ENCODE data around the gene NCAPH2. TPM values are rescaled to one million over a fixed set of nuclear protein-coding genes. Genes with fewer than 3 reads are reported as not detected.
A peak's percentile ranks its signal among the peaks of the same experiment; 100 is the strongest.

NCAPH2 gene
- total RNA-seq: 10 to 100 TPM; 32.1 to 32.7 TPM
- long read RNA-seq, donor 1, transcript NCAPH2-205 (20 exons, 2,037 nt): major isoform, 8 of 19 reads
- long read RNA-seq, donor 1, partial matches to known transcripts: 5 of 19 reads
- long read RNA-seq, donor 1, other reads (novel, unspliced or antisense): 4 of 19 reads
- long read RNA-seq, donor 2, transcript NCAPH2-205 (20 exons, 2,037 nt): major isoform, 132 of 189 reads
- long read RNA-seq, donor 2, transcript NCAPH2-201 (20 exons, 1,996 nt): minor isoform, 14 of 189 reads
- long read RNA-seq, donor 2, partial matches to known transcripts: 10 of 189 reads
- long read RNA-seq, donor 2, other reads (novel, unspliced or antisense): 32 of 189 reads

DNA sequence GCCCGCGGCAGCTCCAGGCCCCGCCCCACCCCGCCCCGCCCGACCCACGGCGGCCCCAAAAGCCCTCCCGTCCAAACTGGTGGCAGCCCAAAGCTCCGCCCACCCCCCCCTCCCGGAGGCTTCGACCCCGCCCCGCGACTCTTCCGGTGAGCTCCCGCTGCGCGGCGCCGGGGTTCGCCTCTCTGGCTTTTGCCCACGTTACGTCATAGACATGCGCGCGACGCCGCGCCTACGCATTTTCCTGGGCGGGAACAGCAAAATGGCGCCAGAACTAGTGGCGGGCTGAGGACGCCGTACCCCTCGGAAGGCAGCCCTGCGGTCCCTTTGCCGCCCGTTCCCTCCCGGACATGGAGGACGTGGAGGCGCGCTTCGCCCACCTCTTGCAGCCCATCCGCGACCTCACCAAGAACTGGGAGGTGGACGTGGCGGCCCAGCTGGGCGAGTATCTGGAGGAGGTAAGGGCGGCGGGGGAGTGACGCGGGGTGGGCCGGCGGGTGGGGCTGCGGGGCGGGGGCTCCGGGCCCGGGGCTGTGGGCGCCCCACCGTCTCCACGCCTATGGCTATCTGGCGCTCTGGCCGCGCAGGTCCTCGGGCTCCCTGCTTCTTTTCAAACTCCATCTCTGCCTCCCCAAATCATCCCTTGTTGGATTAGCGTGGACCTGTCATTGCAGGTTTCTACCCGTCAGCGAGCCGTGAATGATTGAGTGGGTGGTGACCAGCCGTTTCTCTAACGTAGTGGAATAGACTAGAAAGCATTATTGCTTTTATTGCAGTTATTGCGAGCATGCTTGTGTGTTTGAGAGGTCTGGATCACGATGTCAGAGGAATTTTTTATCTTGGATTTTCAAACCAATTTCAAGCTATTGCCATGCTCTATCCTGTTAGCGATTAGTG is at the start of gene NCAPH2:
Gene NCAPH2 (plus strand): TSS at position 234 of the 894 bp plus-strand sequence. CDS start 114 bp downstream, at position 348.
- intact Hi-C loops (cut with DNase I): loop anchor here in 1 of 2 donors (10.0 kb wide), 1 partner anchor 253 kb away; the partner anchor contains the start of gene HDAC10
- DNase-seq (ENCODE audit: low spot score): peak; percentile 99

DNA sequence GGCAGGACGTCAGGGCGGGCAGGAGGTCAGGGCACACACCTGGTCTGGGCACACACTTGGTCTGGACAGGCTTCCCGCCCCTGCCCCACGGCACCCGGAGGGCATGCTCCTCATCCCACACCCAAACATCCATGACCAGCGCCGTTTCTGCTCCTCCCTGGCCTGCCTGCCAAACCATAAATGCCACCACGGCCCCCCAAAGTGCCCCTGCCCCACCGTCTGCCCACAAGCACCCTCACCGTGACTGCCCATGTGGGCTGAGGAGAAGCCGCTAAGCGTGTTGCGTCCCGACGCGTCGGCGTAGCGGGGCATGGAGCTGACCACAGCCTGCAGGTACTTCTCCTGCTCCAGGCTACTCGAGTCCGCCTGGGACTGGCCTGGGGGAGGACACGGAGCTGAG is 49.0 kb upstream of the NCAPH2 start:
- intact Hi-C loops (cut with DNase I): no loop called here
- DNase-seq (ENCODE audit: low spot score): no peak

DNA sequence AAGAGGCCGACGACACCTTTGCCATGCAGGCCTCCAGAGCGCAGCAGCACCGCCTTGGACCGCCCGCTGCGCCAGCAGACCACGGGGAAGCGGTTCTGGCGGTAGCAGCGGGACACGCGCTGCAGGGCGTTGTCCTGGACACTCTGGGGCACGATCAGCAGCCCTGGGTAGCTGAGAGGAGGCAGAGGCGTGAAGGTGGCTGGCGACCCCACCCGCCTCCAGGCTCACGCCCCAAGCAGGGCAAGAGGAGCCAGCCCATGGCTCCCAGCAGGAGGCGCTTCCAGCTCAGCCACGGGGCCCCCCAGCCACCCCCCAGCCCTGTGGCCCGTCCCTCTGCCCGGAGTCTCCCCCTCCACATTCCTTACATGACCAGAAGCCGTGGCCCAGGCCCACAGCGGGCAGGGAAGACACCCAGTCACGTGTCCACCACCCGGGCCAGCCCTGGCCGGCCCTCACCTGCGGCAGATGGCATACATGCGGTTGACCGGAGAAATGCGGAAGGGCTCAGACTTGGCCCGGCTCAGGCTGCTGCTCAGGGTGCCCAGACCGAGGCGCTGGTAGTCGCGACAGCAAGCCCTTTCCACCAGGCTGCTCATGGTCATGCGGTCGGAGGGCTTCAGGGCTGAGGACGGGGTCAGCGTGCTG is 48.4 kb upstream of the NCAPH2 start:
- DNase-seq (ENCODE audit: low spot score): no peak
- intact Hi-C loops (cut with DNase I): no loop called here

DNA sequence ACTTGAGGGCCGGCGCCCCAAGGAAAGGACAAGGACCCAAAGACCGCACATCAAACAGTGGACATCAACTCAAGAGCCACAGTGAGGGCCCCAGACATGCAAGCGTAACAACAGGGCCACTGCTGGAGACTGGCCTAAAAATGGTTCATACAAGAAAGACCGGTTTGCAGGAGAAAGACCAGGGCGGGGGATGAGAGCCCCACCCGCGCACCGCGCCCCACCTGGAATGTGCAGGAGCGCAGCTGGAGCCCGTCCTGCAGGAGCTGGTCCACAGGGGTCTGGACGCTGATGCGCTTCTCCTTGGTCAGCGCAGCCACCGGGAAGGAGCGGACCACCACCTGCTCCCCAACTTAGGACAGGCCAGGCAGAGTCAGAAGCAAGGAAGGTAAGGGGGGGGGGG is 47.1 kb upstream of the NCAPH2 start:
- intact Hi-C loops (cut with DNase I): no loop called here
- DNase-seq (ENCODE audit: low spot score): no peak

DNA sequence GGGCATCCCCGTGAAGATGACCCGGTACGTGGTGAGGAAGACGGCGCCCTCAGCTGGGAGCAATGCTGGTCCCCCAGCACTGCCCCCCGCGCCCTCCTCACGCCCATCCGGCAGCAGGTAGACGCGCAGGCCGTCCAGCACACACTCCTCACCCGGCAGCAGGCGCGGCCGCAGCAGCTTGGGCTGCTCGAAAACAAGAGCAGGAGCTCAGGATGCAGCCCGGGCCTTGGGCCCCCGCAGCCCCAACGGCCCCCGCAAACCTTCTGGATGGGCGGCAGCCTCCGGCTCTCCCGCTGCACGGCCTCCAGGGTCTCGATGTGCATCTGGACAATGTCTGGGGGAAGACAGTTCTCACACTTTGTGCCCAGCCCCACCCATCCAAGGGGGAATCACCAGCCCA is 46.5 kb upstream of the NCAPH2 start:
- intact Hi-C loops (cut with DNase I): no loop called here
- no peak for DNase-seq (ENCODE audit: low spot score)

DNA sequence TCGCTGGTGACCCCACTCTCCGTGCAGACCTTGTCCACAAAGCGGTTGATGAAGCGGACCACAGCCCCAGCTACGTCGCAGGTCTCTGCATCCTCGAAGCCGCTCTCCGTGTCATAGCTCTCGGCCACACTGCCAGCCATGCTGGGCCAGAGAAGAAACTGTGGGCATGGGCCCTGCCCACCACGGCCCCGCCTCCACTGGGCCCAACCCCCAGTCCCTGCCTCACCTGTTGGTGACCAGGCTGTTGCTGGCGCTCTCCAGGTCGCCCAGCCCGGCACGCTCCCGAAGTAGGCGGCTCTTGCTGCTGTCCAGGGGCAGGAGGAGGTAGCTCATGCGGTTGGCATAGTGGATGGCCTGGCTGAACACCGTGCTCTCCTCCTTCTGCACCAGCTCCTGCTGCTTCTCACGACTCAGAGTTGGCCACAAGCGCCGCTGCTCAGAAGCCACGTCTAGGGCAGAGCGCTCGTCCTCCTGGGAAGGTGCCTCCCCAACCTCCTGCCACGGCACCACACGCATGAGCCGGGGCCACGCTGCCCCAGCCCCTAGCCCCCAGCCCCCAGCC is 46.0 kb upstream of the NCAPH2 start:
- intact Hi-C loops (cut with DNase I): no loop called here
- no peak for DNase-seq (ENCODE audit: low spot score)

DNA sequence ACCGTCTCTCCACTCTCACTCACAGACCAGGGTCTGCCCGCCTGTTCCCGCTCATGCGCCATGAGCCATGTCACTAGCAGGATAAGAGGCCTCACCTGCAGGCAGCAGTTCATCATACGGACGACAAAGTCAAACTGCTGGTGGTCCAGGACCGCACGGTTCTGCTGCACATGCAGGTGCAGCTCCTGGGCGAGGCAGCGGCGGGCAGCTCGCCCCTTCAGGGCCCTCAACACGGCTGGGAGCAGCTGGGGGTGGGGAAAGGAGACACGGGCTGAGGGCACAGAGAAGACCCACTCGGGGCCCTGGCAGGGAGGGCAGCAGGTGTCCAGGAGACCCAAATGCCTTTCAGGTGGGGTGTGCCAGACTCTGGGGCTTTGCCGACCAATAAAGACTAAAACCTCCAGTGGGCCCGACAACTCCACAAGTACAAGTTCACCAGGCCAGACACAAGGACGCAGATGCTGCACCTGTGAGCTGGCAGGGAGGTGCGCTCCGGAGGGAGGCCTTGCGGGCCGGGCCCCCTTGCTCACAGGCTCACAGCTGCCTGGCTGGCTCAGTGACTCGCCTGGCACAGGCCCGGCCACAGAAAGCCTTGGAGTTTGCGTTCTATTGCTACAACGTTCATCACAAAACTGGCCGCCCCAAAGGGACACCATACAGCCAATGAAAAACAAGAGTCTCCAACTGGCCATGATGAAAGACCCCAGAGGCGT is 44.7 kb upstream of the NCAPH2 start:
- DNase-seq (ENCODE audit: low spot score): no peak
- intact Hi-C loops (cut with DNase I): no loop called here

DNA sequence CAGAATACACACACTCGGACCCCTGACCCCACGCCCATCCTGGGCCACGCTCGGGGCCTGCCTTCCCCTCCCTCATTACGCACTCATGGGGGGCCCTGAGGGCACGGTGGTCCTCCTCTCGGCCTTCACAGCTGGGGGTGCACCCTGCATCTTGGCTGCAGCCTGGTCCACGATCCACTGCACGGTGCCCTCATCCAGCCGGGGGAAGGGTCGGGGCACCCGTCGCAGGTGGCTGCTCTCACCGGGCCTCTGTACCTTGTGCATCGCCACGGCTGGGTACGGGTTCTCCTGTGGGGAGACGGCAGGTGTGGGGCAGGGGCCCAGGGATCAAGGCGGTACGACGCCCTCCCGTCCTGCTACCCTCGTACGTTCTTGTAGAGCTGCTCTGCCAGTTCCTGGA is 43.6 kb upstream of the NCAPH2 start:
- no peak for DNase-seq (ENCODE audit: low spot score)
- intact Hi-C loops (cut with DNase I): loop anchor here in 1 of 2 donors (2.0 kb wide), 1 partner anchor 40 kb away; no protein-coding TSS in a partner anchor

DNA sequence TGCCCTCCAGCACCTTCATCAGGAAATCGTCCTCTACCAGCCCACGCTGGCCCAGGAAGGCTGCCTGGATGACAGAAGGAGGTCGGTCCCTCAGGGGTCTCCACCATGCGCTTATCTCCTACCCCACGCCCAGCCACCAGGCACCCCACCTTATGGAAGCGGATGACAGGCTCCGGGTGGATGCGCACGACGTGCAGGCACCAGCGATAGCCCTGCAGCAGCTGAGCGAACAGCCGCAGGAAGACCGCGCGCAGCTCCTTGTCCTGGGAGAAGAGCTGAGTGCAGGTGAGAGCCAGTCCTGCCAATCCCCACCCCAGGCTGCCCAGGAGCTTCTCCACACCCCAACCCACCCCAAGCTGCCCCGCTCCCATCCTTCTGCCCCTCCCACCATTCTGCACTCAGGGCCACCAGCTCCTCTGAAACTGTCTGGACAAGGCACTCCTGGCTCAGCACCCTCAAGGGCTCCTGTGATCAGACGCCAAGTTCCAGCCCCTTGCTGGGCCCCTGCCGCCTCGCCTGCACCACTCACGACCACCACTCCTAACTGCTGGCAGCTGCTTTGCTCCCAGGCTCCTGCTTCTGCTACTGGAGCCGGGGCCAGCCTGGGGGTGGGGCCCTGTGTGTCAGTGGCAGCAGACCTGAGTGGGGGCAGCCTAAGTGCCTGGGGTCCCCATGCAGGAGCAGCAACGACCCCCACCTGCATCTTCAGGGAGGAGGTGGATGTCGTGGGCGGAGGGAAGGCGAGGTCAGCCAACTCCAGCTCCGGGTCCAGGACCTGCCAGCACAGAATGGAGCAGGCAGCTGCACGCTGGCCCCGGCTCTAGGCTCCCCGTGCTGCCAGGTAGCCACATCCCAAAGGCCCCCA is 42.7 kb upstream of the NCAPH2 start:
- DNase-seq (ENCODE audit: low spot score): no peak
- intact Hi-C loops (cut with DNase I): loop anchor here in 1 of 2 donors (2.0 kb wide), 1 partner anchor 40 kb away; no protein-coding TSS in a partner anchor

DNA sequence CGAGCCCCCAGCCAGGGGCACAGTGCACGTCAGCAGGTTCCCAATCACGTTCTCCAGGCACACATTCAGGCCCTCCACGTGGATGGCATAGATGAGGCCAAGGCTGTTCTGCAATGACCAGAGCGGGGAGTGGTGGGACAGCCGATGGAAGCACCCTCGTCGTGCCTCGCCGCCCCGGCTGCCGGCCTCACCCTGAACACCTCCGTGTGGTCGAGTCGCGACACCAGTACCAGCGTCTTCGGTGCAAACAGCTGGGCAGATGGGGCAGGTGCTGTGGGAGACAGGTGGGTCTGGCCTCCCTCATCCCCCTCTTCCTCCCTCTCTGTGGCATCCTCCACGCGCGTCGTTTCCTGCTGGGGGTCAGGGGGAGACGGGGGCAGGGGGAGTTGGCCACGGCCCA is 40.7 kb upstream of the NCAPH2 start:
- DNase-seq (ENCODE audit: low spot score): no peak
- intact Hi-C loops (cut with DNase I): no loop called here

DNA sequence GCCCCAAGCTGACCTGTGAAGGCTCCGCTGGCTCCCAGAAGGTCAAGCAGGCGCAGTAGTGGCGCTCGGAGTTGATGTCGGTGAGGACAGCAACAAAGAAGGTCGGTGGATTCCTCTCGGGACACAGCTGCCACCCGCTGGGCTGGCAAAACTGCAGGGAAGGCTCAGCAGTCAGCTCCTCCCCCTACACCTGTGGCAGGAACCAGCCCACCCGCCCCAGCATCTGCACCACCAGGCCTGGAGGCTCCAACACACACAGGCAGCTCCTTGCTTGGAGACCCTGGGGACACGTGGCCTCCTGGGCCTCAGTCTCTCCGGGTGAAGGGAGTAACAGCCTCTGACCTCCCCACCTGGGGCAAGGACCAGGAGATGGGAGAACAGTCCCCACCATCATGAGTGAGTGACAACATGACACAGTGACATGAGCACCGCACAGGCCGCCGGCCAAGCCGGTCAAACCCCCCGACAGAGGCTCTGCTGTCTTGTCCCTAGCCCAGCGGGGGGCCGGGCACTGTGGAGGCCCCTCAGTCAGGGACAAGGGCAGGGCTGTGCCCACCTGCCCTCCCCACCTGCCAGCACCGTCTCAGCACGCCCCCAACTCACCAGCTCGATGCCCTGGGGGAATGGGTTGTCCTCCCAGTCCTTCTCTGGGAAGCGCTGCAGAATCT is 40.1 kb upstream of the NCAPH2 start:
- intact Hi-C loops (cut with DNase I): no loop called here
- no peak for DNase-seq (ENCODE audit: low spot score)

DNA sequence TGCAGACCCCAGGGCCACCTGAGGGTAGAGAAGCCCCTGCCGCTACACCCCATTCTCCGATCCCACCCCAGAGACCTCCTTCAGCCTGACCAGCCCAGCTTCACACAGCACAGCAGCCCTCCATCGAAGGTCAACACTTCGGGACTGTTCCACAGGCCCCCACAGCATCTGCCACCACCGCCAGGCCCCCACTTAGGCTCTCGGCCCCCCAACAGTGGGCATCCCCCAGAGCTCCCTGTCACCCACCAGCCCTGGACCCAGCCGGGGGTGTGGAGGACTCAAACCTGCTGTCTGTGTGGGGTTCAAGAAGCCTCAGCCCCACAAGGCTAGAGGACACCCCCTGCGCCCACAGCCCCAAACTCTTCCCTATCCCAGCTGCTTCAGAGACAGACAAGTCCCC is 39.4 kb upstream of the NCAPH2 start:
- no peak for DNase-seq (ENCODE audit: low spot score)
- intact Hi-C loops (cut with DNase I): no loop called here

DNA sequence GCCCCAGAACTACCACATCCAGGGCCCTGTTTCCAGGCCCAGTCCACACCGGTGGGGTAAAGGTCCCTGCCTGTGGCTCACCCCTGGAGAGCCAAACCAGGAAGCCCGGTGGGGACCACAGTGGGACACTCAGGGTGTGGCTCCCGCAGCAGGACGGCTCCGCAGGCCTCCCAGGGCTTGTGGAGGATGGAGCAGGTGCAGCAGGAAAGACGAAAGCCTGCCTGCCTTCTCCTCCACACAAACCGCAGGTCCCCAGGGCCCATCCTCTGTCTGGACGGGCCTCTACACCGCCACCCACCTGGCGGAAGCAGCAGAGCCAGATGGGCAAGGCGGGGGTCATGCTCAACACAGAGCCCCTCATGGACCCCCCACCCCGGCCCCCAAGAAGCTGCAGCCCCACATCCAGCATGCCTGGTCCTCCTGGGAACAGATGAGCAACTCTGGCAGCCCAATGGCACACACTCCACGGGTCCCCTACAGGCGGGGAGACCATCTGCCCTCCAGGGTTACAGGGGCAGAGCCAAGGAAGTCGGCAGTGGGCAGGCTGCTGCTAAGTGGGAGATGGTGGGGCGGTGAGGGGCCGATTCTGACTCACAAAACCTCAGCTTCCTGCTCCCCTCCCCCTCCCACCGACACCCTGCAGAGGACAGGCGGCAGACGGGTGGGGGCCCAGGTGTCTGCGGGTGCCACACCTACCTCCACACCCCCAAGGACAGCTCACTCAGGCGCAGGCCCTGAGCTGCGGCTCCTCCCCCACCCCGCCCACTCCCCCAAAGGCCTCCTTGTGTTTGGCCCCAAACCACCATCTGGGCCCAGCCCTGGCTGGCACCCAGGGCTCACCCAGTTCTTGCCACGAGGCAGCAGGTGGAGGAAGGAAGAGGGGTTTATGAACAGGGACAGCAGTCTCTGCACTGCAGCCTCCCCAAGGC is 38.4 kb upstream of the NCAPH2 start:
- DNase-seq (ENCODE audit: low spot score): no peak
- intact Hi-C loops (cut with DNase I): loop anchor here in 1 of 2 donors (10.0 kb wide), 1 partner anchor 225 kb away; the partner anchor contains the start of gene TUBGCP6

DNA sequence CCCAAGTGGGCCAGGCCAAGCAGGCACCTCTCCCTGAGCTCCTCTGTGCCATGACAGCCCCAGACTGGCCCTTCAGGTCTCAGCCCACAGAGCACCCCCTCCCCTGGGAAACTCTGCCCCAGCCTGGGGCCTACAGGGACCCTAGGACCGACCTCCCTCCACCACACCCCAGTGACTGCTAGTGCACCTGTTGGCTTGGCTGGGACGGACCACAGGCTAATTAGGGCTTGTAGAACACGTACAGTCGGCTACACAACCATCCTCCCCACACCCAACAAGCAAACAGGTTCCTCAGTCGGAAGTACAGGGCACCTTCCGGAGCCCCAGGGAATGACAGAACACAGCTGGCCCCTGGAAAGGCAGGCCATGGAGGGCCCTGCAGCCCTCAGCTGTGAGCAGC is 37.5 kb upstream of the NCAPH2 start:
- intact Hi-C loops (cut with DNase I): loop anchor here in 1 of 2 donors (10.0 kb wide), 1 partner anchor 226 kb away; the partner anchor contains the start of gene TUBGCP6
- DNase-seq (ENCODE audit: low spot score): no peak

DNA sequence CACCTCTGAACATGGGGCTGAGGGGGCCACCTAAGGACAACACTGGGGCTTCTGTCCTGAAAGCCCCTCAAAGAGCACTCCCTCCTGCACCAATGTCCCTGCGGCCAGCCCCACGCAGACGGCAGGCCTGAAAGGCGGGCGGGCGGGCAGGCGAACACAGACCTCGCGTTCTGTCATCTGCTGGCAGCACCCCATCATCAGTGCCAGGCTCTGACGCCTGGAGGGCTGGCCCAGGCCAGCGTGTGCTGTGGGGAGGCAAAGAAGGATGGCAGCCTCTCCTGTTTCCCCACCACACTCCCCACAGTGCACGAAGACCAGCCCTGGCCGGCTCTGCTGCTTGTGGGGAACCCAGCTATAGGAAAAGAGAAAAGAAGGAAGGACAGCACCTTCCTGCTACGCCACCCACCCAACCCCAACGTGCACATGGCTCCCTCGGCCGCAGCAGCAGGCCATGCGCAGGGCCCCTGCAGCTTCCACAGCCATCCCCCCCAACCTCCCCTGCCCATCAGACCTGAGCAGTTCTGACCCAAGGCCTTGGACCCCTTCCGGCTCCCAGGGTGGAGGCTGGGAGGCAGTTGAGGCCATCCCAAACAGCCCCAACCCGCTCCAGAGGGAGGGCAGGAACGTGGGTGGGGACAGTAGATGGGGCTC is 36.7 kb upstream of the NCAPH2 start:
- intact Hi-C loops (cut with DNase I): loop anchor here in 1 of 2 donors (10.0 kb wide), 1 partner anchor 227 kb away; the partner anchor contains the start of gene TUBGCP6
- DNase-seq (ENCODE audit: low spot score): no peak

DNA sequence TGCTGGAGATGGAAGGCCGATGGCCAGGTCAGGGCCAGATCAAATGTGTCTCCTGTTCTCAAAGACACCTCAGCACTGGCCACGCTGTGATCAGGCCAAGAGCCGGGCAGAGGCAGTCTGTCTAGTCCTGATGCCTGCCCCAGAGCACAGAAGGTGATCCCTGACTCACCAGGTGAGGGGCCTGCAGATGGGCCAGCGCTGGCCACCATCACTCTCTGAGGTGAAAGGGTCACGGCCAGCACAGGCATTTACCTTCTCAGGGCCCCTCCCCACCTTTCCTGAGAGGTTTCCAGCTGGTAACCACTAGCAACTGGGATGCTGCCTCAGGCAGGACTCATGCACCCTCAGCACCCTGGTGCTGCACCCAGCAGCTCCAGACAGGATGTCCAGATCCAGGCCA is 36.1 kb upstream of the NCAPH2 start:
- no peak for DNase-seq (ENCODE audit: low spot score)
- intact Hi-C loops (cut with DNase I): loop anchor here in 1 of 2 donors (10.0 kb wide), 1 partner anchor 227 kb away; the partner anchor contains the start of gene TUBGCP6
